ENCODE data around the gene CACNG5.

CACNG5 gene

DNA sequence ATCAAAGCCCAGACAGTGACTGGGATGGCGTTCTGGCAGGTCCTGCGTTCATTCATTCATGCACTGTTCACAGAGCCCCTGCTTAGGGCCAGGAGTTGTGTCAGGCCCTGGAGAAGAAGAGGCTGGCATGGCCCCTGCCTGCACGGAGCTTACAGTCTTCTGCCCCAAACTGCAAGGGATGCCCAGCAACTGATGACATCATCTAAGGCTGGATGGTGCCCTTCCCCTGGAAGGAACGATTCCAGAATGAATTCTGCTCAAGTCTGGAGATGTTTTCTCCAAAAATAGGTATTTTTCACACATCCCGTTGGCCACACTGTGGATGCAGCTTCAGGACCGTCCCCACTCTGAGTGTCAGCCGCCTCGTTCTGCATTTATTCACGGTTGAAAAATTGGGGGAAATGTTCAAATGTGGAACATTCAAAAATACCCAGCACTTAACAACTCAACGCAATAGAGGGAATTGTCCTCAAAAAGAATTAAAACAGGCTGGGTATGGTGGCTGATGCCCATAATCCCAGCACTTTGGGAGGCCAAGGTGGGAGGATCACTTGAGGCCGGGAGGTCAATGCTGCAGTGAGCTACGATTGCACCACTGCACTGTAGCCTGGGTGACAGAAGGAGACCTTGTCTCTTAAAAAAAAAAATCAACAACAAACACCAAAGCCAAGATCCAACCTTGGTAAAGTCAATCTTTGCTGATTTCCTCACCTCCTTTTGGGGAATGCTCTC lies 23.8 kb upstream of the CACNG5 start:
- no peak for ATAC-seq
- TF ChIP-seq, protein P1, sequence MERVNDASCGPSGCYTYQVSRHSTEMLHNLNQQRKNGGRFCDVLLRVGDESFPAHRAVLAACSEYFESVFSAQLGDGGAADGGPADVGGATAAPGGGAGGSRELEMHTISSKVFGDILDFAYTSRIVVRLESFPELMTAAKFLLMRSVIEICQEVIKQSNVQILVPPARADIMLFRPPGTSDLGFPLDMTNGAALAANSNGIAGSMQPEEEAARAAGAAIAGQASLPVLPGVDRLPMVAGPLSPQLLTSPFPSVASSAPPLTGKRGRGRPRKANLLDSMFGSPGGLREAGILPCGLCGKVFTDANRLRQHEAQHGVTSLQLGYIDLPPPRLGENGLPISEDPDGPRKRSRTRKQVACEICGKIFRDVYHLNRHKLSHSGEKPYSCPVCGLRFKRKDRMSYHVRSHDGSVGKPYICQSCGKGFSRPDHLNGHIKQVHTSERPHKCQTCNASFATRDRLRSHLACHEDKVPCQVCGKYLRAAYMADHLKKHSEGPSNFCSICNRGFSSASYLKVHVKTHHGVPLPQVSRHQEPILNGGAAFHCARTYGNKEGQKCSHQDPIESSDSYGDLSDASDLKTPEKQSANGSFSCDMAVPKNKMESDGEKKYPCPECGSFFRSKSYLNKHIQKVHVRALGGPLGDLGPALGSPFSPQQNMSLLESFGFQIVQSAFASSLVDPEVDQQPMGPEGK (CRISPR knock-in tag; IDR thresholded peaks at IDR 0.05; ENCODE audit: borderline replicate concordance): no peak
- TF ChIP-seq ZFP30 (CRISPR knock-in tag; IDR thresholded peaks at IDR 0.05) (no peak), ZFP3 (CRISPR knock-in tag; IDR thresholded peaks at IDR 0.05) (no peak), GLIS3 (CRISPR knock-in tag; IDR thresholded peaks at IDR 0.05) (no peak)
- TF ChIP-seq, protein P2, sequence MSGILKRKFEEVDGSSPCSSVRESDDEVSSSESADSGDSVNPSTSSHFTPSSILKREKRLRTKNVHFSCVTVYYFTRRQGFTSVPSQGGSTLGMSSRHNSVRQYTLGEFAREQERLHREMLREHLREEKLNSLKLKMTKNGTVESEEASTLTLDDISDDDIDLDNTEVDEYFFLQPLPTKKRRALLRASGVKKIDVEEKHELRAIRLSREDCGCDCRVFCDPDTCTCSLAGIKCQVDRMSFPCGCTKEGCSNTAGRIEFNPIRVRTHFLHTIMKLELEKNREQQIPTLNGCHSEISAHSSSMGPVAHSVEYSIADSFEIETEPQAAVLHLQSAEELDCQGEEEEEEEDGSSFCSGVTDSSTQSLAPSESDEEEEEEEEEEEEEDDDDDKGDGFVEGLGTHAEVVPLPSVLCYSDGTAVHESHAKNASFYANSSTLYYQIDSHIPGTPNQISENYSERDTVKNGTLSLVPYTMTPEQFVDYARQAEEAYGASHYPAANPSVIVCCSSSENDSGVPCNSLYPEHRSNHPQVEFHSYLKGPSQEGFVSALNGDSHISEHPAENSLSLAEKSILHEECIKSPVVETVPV (CRISPR knock-in tag; IDR thresholded peaks at IDR 0.05): no peak

DNA sequence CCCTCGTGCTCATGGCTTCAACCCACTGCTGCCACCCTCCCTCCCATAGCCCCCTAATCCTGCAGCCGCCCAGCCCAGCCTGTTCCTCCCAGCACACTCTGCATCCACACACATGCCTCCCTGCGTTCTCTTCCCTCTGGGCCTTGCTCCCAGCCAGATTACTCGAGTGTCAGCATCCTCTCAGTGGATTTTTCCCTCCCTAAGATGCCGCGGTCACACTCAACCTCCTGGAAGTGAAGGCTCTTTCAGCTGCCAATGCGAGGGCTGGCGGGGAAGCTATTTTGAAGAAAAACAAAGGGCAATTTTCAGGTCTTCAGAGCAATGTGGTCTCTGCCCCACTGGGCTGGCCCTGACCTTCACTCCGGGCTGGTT lies 23.2 kb upstream of the CACNG5 start:
- TF ChIP-seq ESRRG (CRISPR knock-in tag; IDR thresholded peaks at IDR 0.05): no peak
- TF ChIP-seq ZFP3 (CRISPR knock-in tag; IDR thresholded peaks at IDR 0.05): no peak
- TF ChIP-seq SNAI2 (CRISPR knock-in tag; IDR thresholded peaks at IDR 0.05): no peak
- TF ChIP-seq GLIS3 (CRISPR knock-in tag; IDR thresholded peaks at IDR 0.05): no peak
- TF ChIP-seq, protein P3, sequence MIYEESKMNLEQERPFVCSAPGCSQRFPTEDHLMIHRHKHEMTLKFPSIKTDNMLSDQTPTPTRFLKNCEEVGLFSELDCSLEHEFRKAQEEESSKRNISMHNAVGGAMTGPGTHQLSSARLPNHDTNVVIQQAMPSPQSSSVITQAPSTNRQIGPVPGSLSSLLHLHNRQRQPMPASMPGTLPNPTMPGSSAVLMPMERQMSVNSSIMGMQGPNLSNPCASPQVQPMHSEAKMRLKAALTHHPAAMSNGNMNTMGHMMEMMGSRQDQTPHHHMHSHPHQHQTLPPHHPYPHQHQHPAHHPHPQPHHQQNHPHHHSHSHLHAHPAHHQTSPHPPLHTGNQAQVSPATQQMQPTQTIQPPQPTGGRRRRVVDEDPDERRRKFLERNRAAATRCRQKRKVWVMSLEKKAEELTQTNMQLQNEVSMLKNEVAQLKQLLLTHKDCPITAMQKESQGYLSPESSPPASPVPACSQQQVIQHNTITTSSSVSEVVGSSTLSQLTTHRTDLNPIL (CRISPR knock-in tag; IDR thresholded peaks at IDR 0.05; ENCODE audit: low read depth): no peak
- no peak for TF ChIP-seq ZNF565 (CRISPR knock-in tag; conservative IDR thresholded peaks at IDR 0.05; ENCODE audit: low read depth)
- TF ChIP-seq ZNF8 (CRISPR knock-in tag; IDR thresholded peaks at IDR 0.05): no peak
- TF ChIP-seq, protein P1 (CRISPR knock-in tag; IDR thresholded peaks at IDR 0.05; ENCODE audit: borderline replicate concordance): no peak
- TF ChIP-seq TOX (CRISPR knock-in tag; IDR thresholded peaks at IDR 0.05; ENCODE audit: borderline replicate concordance): no peak
- no peak for TF ChIP-seq CSDC2 (CRISPR knock-in tag; IDR thresholded peaks at IDR 0.05)
- no peak for TF ChIP-seq ISL1 (CRISPR knock-in tag; IDR thresholded peaks at IDR 0.05)
- TF ChIP-seq OSR1 (CRISPR knock-in tag; IDR thresholded peaks at IDR 0.05): no peak
- TF ChIP-seq, protein P4, sequence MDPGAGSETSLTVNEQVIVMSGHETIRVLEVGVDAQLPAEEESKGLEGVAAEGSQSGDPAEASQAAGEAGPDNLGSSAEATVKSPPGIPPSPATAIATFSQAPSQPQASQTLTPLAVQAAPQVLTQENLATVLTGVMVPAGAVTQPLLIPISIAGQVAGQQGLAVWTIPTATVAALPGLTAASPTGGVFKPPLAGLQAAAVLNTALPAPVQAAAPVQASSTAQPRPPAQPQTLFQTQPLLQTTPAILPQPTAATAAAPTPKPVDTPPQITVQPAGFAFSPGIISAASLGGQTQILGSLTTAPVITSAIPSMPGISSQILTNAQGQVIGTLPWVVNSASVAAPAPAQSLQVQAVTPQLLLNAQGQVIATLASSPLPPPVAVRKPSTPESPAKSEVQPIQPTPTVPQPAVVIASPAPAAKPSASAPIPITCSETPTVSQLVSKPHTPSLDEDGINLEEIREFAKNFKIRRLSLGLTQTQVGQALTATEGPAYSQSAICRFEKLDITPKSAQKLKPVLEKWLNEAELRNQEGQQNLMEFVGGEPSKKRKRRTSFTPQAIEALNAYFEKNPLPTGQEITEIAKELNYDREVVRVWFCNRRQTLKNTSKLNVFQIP (CRISPR knock-in tag; IDR thresholded peaks at IDR 0.05; ENCODE audit: borderline replicate concordance, low read depth): no peak
- TF ChIP-seq, protein P5, sequence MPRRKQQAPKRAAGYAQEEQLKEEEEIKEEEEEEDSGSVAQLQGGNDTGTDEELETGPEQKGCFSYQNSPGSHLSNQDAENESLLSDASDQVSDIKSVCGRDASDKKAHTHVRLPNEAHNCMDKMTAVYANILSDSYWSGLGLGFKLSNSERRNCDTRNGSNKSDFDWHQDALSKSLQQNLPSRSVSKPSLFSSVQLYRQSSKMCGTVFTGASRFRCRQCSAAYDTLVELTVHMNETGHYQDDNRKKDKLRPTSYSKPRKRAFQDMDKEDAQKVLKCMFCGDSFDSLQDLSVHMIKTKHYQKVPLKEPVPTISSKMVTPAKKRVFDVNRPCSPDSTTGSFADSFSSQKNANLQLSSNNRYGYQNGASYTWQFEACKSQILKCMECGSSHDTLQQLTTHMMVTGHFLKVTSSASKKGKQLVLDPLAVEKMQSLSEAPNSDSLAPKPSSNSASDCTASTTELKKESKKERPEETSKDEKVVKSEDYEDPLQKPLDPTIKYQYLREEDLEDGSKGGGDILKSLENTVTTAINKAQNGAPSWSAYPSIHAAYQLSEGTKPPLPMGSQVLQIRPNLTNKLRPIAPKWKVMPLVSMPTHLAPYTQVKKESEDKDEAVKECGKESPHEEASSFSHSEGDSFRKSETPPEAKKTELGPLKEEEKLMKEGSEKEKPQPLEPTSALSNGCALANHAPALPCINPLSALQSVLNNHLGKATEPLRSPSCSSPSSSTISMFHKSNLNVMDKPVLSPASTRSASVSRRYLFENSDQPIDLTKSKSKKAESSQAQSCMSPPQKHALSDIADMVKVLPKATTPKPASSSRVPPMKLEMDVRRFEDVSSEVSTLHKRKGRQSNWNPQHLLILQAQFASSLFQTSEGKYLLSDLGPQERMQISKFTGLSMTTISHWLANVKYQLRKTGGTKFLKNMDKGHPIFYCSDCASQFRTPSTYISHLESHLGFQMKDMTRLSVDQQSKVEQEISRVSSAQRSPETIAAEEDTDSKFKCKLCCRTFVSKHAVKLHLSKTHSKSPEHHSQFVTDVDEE (CRISPR knock-in tag; IDR thresholded peaks at IDR 0.05): no peak
- ATAC-seq: no peak

DNA sequence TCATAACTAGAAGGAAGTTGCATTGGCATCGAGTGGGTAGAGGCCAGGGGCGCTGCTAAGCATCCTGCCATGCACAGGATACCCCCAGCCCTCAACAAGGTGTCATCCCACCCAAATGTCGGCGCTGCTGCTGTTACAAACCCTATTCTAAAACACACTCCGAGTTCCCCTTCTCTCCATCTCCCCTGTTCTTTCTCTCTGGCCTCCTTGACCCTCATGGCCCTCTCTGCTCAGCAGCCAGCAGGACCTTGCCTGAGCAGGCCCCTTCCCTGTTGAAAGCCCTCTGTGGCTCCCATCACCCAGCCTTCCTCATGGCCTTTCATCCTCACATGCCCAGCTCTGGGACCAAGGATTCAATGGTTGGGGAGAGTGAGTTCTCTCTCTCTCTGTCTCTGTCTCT lies 22.3 kb upstream of the CACNG5 start:
- ATAC-seq: peak; percentile 6; the same call in 2 of the 3 replicates
- TF ChIP-seq ISL1 (CRISPR knock-in tag; IDR thresholded peaks at IDR 0.05) (no peak), SNAI2 (CRISPR knock-in tag; IDR thresholded peaks at IDR 0.05) (no peak), TCF4 (CRISPR knock-in tag; IDR thresholded peaks at IDR 0.05; ENCODE audit: borderline replicate concordance) (no peak), ZNF8 (CRISPR knock-in tag; IDR thresholded peaks at IDR 0.05) (no peak), ARNTL (CRISPR knock-in tag; IDR thresholded peaks at IDR 0.05; ENCODE audit: borderline replicate concordance, low read depth) (no peak), BACH2 (CRISPR knock-in tag; IDR thresholded peaks at IDR 0.05; ENCODE audit: borderline replicate concordance) (no peak), OSR1 (CRISPR knock-in tag; IDR thresholded peaks at IDR 0.05) (no peak), ZNF565 (CRISPR knock-in tag; conservative IDR thresholded peaks at IDR 0.05; ENCODE audit: low read depth) (no peak), GLIS3 (CRISPR knock-in tag; IDR thresholded peaks at IDR 0.05) (no peak), CSDC2 (CRISPR knock-in tag; IDR thresholded peaks at IDR 0.05) (no peak)
- TF ChIP-seq, protein P4 (CRISPR knock-in tag; IDR thresholded peaks at IDR 0.05; ENCODE audit: borderline replicate concordance, low read depth): no peak
- TF ChIP-seq, protein P5 (CRISPR knock-in tag; IDR thresholded peaks at IDR 0.05): no peak

Data from SK-N-SH treated with all-trans-retinoic acid at 6 μM for 48 hours (cell line).